HepG2 (cell line): Measurements from ENCODE around the gene REPS2. TPM values are rescaled to one million over a fixed set of nuclear protein-coding genes. Genes with fewer than 3 reads are reported as not detected.

Experiments
- ATAC-seq: fragments of 200-7000 bp; cut with Tn5 transposase; 3 replicates; pipeline ENCODE4 v1.9.1; 2020; ENCODE audit warnings: mild to moderate bottlenecking, moderate library complexity
- BruUV-seq: library from RNA; stranded (reverse); fragments of 400-500 nt; replicated peaks from 2 replicates; lab custom pipeline; 2021; lab: Mats Ljungman, UMichigan
- CTCF ChIA-PET: fragments of 300-600 bp; formaldehyde crosslinking; extraction: SDS; loops from one replicate; lab custom pipeline; 2021; ENCODE audit warnings: low total read pairs, inconsistent platforms, low intra/inter-chr PET ratio; lab: Yijun Ruan, JAX
- POLR2A ChIA-PET: fragments of 350-600 bp; sonication (Branson Sonifier 250); formaldehyde crosslinking; loops from one replicate; lab custom pipeline; 2020; ENCODE audit warnings: antibody characterized with exemption, inconsistent platforms; lab: Yijun Ruan, JAX
- DNase-seq: peaks from one replicate; pipeline ENCODE4 v3.0.0-alpha.2; 2015; ENCODE audit warnings: low spot score
- FAIRE-seq: peaks from 3 replicates; lab custom pipeline; 2011; peaks lifted over from hg19 to GRCh38; lab: Jason Lieb, UNC
- H2AFZ ChIP-seq: one replicate; pipeline ENCODE4 v1.6.1; 2011; ENCODE audit warnings: low read length, inconsistent platforms
- H3K27ac ChIP-seq: fragments of 300-600 bp; 3 replicates; pipeline ENCODE4 v1.8.0; 2011; ENCODE audit warnings: mixed run types, mild to moderate bottlenecking, mixed read lengths, low read length, inconsistent platforms; ENCODE audit not compliant: insufficient read depth; ENCODE audit errors: extremely low read length
- H3K27me3 ChIP-seq, 2 experiments: fragments of 200-600 bp in 1 of 2; 2 replicates in 1 of 2; 3 replicates in 1 of 2; pipeline versions ENCODE4 v1.6.0 to v1.8.0; 2011; ENCODE audit warnings: low read length in 2 of 2, mild to moderate bottlenecking in 2 of 2, moderate library complexity in 2 of 2, inconsistent platforms in 1 of 2; ENCODE audit not compliant: insufficient read depth in 2 of 2, control insufficient read depth in 1 of 2
- H3K36me3 ChIP-seq, 2 experiments: fragments of 200-600 bp in 1 of 2; replicated peaks in 1 of 2; 2 replicates in 1 of 2; 3 replicates in 1 of 2; pipeline versions ENCODE4 v1.5.1 to v1.8.0; 2011; ENCODE audit warnings: low read length in 2 of 2, inconsistent platforms in 1 of 2; ENCODE audit not compliant: insufficient read depth in 2 of 2, control insufficient read depth in 1 of 2
- H3K4me1 ChIP-seq: 2 replicates; pipeline ENCODE4 v1.5.1; 2012; ENCODE audit warnings: low read length, inconsistent platforms; ENCODE audit not compliant: insufficient read depth
- H3K4me2 ChIP-seq: 2 replicates; pipeline ENCODE4 v1.6.0; 2011; ENCODE audit warnings: low read depth, low read length, inconsistent platforms
- H3K4me3 ChIP-seq, 3 experiments: fragments of 200-600 bp in 1 of 3; sonication (generic), shearing (Covaris generic) in 1 of 3; replicated peaks in 1 of 3; 2 replicates each; pipeline ENCODE4 v1.5.1; 2011 to 2016; ENCODE audit warnings: low read length in 3 of 3, inconsistent platforms in 2 of 3, low read depth in 2 of 3, mild to moderate bottlenecking in 2 of 3, control low read depth in 1 of 3, mixed read lengths in 1 of 3; ENCODE audit not compliant: insufficient read depth in 1 of 3
- H3K79me2 ChIP-seq: one replicate; pipeline ENCODE4 v1.6.1; 2011; ENCODE audit warnings: low read length, inconsistent platforms; ENCODE audit not compliant: insufficient read depth
- H3K9ac ChIP-seq: 2 replicates; pipeline ENCODE4 v1.6.0; 2011; ENCODE audit warnings: mild to moderate bottlenecking, low read depth, low read length, inconsistent platforms; ENCODE audit not compliant: insufficient read depth
- H3K9me3 ChIP-seq: 2 replicates; pipeline ENCODE4 v1.5.1; 2012; ENCODE audit warnings: mild to moderate bottlenecking, low read length
- H4K20me1 ChIP-seq: 2 replicates; pipeline ENCODE4 v1.6.0; 2011; ENCODE audit warnings: inconsistent platforms, mild to moderate bottlenecking, low read length, moderate library complexity; ENCODE audit not compliant: insufficient read depth
- AGO1 ChIP-seq: fragments of 200-400 bp; formaldehyde crosslinking; IDR thresholded peaks from 2 replicates; pipeline ENCODE4 v1.6.1; 2017; ENCODE audit warnings: mild to moderate bottlenecking, low read depth, low read length, moderate library complexity; ENCODE audit not compliant: poor library complexity, severe bottlenecking
- FOXK1 ChIP-seq: sonication (generic); formaldehyde crosslinking; IDR thresholded peaks from 2 replicates; pipeline ENCODE4 v1.4.0; 2020; ENCODE audit warnings: low read depth, missing genetic modification reagents, borderline replicate concordance
- NR3C1 ChIP-seq: sonication (generic); formaldehyde crosslinking; IDR thresholded peaks from 2 replicates; pipeline ENCODE4 v1.4.0; 2020; ENCODE audit warnings: missing genetic modification reagents
- ZNF589 ChIP-seq: sonication (generic); formaldehyde crosslinking; conservative IDR thresholded peaks from 2 replicates; pipeline ENCODE4 v1.8.0; 2022; ENCODE audit warnings: mild to moderate bottlenecking, moderate library complexity, missing genetic modification reagents
- ZNF703 ChIP-seq: sonication (generic); formaldehyde crosslinking; IDR thresholded peaks from 2 replicates; pipeline ENCODE4 v1.5.1; 2020; ENCODE audit warnings: missing genetic modification reagents, mild to moderate bottlenecking, moderate library complexity, borderline replicate concordance
- WGBS: methylation state at CpG from one replicate; pipeline ENCODE4 v1.1.6; 2017; ENCODE audit warnings: low lambda C conversion rate; 5-methylcytosine and 5-hydroxymethylcytosine counted together
- in situ Hi-C: cut with HindIII; loops from 2 replicates; pipeline ENCODE4 v1.10.0; 2017; ENCODE audit warnings: low pct_unique_long_range_greater_than_20kb; ENCODE audit not compliant: extremely low pct_ligation_motif_present
- intact Hi-C: fragments of 100-400 bp; cut with micrococcal nuclease; formaldehyde crosslinking; loops from one replicate; pipeline ENCODE4 v1.10.0; 2022; ENCODE audit not compliant: unreplicated experiment
- polyA plus RNA-seq, 8 experiments: library from polyadenylated mRNA; depleted of rRNA in 3 of 8; stranded (reverse) in 7 of 8; unstranded in 1 of 8; fragments of >200 nt; fragmentation: Illumina TruSeq in 4 of 8; extraction: Trizol in 4 of 8; gene quantifications; 2 replicates each; pipeline versions ENCODE4 v1.2.1 to v1.2.3, GENCODE V29; 2011 to 2016; ENCODE audit warnings: low read depth in 4 of 8, missing spikeins in 1 of 8, mixed read lengths in 1 of 8; ENCODE audit not compliant: insufficient read depth in 1 of 8
- total RNA-seq, 5 experiments: library from RNA; depleted of rRNA; stranded (reverse); fragments of >200 nt; fragmentation: Illumina TruSeq; extraction: Trizol; gene quantifications; 2 replicates each; pipeline ENCODE4 v1.2.3, GENCODE V29; 2016; ENCODE audit warnings: low read depth in 1 of 5
- TF ChIP-seq, protein P1 (sequence below): sonication (generic); formaldehyde crosslinking; IDR thresholded peaks from 2 replicates; pipeline ENCODE4 v1.8.0; 2022; ENCODE audit warnings: mild to moderate bottlenecking, missing genetic modification reagents, moderate library complexity
- TF ChIP-seq, protein P2 (sequence below): sonication (generic); formaldehyde crosslinking; IDR thresholded peaks from 2 replicates; pipeline ENCODE4 v1.9.0; 2021; ENCODE audit warnings: mild to moderate bottlenecking, missing genetic modification reagents
- TF ChIP-seq, protein P3 (sequence below): IDR thresholded peaks from 2 replicates; pipeline ENCODE4 v1.6.1; 2016; ENCODE audit warnings: missing biosample characterization, missing genetic modification reagents, low read depth

REPS2 gene
- total and polyA plus RNA-seq, 2 of the 13 experiments (the other 11 are each of a cell fraction or from before 2014, with no cell fraction given), result 0.05 to 0.58 TPM

DNA sequence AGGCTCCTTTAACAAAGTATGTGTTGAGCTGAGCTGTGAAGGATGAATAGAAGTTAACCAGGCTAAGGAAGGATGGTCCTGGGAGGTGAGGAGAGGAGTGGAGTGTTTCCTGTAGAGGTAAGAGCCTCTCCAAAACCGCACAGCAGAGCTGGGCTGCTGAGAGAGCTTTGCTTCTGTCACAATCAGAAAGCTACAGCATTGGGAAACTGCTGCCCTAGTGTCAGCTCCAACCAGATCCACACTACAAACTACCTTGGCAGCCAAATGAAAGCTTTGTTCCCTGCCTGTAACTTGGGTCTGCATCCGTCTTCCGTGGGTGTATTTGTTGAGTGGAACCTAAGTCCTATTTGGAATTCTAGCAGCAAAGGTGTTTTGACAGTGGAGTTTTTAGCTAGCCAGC is 91.8 kb downstream of the REPS2 start:
- POLR2A ChIA-PET, result no interaction called here

DNA sequence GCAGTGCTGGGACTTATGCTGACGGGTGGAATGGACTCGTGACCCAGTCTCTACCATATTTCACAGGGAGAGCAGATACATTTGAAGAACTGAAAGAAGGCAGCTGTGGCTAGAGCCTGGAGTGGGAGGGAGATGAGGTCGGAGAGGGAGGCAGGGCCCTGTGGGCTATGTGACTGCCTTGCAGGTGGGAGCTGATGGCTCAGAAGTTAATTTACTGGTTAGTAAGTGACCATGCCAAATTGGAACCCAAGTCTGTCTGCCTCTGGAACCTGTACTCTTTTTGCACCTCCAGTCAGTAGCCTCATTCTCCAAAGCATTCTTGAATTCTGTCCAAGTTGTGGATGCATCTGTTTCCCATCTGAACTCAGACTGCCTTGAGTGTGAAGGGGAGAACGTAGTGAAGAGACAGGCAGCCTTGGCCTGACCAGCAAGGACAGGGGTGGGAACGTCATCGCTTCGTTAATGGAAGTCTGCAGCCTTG is 92.3 kb downstream of the REPS2 start:
- no peak overlapping the region for H3K27ac ChIP-seq
- ChIA-PET POLR2A (no interaction called here), CTCF (no interaction called here)
- H3K4me3 ChIP-seq, result no peak overlapping the region
- 41% methylated on average over 7 of the region's 7 CpGs for WGBS
- H3K4me2 ChIP-seq, result no peak overlapping the region
- H3K4me1 ChIP-seq, result no peaks in the 10 kb centered on the region
- intact Hi-C loops, result no loop called here
- in situ Hi-C loops, result no loop called here
- no peaks in the 10 kb centered on the region for H3K36me3 ChIP-seq
- H2AFZ ChIP-seq, result no peak overlapping the region
- no peak for DNase-seq
- H3K9ac ChIP-seq, result no peak overlapping the region
- H3K27me3 ChIP-seq, result no peaks in the 10 kb centered on the region
- no peaks in the 10 kb centered on the region for H3K79me2 ChIP-seq
- BruUV-seq, result no TSS peak
- FAIRE-seq, result no peak
- H3K9me3 ChIP-seq, result no peaks in the 10 kb centered on the region
- ATAC-seq, result no peak
- H4K20me1 ChIP-seq, result no peaks in the 10 kb centered on the region
- no peak for TF ChIP-seq ZNF589
- TF ChIP-seq NR3C1 (CRISPR knock-in tag), result no peak
- TF ChIP-seq ZNF703 (CRISPR knock-in tag), result no peak
- TF ChIP-seq, protein P1, sequence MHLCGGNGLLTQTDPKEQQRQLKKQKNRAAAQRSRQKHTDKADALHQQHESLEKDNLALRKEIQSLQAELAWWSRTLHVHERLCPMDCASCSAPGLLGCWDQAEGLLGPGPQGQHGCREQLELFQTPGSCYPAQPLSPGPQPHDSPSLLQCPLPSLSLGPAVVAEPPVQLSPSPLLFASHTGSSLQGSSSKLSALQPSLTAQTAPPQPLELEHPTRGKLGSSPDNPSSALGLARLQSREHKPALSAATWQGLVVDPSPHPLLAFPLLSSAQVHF (CRISPR knock-in tag), result no peak
- TF ChIP-seq, protein P2, sequence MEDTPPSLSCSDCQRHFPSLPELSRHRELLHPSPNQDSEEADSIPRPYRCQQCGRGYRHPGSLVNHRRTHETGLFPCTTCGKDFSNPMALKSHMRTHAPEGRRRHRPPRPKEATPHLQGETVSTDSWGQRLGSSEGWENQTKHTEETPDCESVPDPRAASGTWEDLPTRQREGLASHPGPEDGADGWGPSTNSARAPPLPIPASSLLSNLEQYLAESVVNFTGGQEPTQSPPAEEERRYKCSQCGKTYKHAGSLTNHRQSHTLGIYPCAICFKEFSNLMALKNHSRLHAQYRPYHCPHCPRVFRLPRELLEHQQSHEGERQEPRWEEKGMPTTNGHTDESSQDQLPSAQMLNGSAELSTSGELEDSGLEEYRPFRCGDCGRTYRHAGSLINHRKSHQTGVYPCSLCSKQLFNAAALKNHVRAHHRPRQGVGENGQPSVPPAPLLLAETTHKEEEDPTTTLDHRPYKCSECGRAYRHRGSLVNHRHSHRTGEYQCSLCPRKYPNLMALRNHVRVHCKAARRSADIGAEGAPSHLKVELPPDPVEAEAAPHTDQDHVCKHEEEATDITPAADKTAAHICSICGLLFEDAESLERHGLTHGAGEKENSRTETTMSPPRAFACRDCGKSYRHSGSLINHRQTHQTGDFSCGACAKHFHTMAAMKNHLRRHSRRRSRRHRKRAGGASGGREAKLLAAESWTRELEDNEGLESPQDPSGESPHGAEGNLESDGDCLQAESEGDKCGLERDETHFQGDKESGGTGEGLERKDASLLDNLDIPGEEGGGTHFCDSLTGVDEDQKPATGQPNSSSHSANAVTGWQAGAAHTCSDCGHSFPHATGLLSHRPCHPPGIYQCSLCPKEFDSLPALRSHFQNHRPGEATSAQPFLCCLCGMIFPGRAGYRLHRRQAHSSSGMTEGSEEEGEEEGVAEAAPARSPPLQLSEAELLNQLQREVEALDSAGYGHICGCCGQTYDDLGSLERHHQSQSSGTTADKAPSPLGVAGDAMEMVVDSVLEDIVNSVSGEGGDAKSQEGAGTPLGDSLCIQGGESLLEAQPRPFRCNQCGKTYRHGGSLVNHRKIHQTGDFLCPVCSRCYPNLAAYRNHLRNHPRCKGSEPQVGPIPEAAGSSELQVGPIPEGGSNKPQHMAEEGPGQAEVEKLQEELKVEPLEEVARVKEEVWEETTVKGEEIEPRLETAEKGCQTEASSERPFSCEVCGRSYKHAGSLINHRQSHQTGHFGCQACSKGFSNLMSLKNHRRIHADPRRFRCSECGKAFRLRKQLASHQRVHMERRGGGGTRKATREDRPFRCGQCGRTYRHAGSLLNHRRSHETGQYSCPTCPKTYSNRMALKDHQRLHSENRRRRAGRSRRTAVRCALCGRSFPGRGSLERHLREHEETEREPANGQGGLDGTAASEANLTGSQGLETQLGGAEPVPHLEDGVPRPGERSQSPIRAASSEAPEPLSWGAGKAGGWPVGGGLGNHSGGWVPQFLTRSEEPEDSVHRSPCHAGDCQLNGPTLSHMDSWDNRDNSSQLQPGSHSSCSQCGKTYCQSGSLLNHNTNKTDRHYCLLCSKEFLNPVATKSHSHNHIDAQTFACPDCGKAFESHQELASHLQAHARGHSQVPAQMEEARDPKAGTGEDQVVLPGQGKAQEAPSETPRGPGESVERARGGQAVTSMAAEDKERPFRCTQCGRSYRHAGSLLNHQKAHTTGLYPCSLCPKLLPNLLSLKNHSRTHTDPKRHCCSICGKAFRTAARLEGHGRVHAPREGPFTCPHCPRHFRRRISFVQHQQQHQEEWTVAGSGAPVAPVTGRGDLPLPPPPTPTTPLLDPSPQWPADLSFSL (CRISPR knock-in tag), result no peak
- no peak for TF ChIP-seq FOXK1 (CRISPR knock-in tag)
- TF ChIP-seq AGO1, result no peak
- TF ChIP-seq, protein P3, sequence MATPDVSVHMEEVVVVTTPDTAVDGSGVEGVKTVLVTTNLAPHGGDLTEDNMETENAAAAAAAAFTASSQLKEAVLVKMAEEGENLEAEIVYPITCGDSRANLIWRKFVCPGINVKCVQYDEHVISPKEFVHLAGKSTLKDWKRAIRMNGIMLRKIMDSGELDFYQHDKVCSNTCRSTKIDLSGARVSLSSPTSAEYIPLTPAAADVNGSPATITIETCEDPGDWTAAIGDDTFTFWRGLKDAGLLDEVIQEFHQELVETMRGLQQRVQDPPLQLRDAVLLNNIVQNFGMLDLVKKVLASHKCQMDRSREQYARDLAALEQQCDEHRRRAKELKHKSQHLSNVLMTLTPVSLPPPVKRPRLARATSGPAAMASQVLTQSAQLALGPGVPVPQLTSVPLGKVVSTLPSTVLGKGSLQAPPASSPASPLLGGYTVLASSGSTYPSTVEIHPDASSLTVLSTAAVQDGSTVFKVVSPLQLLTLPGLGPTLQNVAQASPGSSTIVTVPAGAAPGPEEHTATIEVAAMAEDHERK (CRISPR knock-in tag), result no peak

More for the DNA sequence above, 91.8 kb downstream of the REPS2 start:
- no peaks in the 10 kb centered on the region for H3K36me3 ChIP-seq
- H3K27me3 ChIP-seq, result no peaks in the 10 kb centered on the region
- in situ Hi-C loops (no loop called here), intact Hi-C loops (no loop called here)
- FAIRE-seq, result no peak
- no peak for DNase-seq
- CTCF ChIA-PET, result no interaction called here
- WGBS, result 0% methylated on average over 1 of the region's 3 CpGs
- no peaks in the 10 kb centered on the region for H4K20me1 ChIP-seq
- no peak overlapping the region for H3K4me2 ChIP-seq
- no peak overlapping the region for H3K4me3 ChIP-seq
- H3K9ac ChIP-seq, result no peak overlapping the region
- no TSS peak for BruUV-seq
- no peaks in the 10 kb centered on the region for H3K9me3 ChIP-seq
- H3K27ac ChIP-seq, result no peak overlapping the region
- no peak overlapping the region for H2AFZ ChIP-seq
- H3K4me1 ChIP-seq, result no peaks in the 10 kb centered on the region
- no peak for TF ChIP-seq FOXK1 (CRISPR knock-in tag)
- TF ChIP-seq, all 625 proteins: peak for 0
- no peak for ATAC-seq
- H3K79me2 ChIP-seq, result no peaks in the 10 kb centered on the region
